GM20431 (cell line): Measurements from ENCODE around the gene AMPD3.

ENCODE experiments used
- in situ Hi-C: fragments of 300-500 bp; cut with MseI, MboI; formaldehyde crosslinking; loops from one replicate; pipeline ENCODE4 v1.15.0; 2020; ENCODE audit warnings: low sequenced_read_pairs; ENCODE audit not compliant: unreplicated experiment

Gene AMPD3

GRCh38 chr11:10486161-10486840, 31.2 kb downstream of the AMPD3 start:
- in situ Hi-C loops, result no loop called here

GRCh38 chr11:10487002-10487647, 32.1 kb downstream of the AMPD3 start:
- in situ Hi-C loops, result no loop called here

GRCh38 chr11:10488121-10488933, 33.3 kb downstream of the AMPD3 start:
- in situ Hi-C loops, result no loop called here

- in situ Hi-C loops, result no loop called here
Observed at GRCh38 chr11:10488934-10489691, 34.0 kb downstream of the AMPD3 start.

GRCh38 chr11:10490032-10490397, 35.0 kb downstream of the AMPD3 start:
- in situ Hi-C loops, result no loop called here

GRCh38 chr11:10490398-10491241, 35.6 kb downstream of the AMPD3 start:
- in situ Hi-C loops, result no loop called here

- in situ Hi-C loops, result no loop called here
Observed at GRCh38 chr11:10492084-10492483, 37.0 kb downstream of the AMPD3 start.

GRCh38 chr11:10493041-10493663, 38.1 kb downstream of the AMPD3 start:
- in situ Hi-C loops, result no loop called here

- in situ Hi-C loops, result no loop called here
Observed at GRCh38 chr11:10494636-10495463, 39.8 kb downstream of the AMPD3 start.

- in situ Hi-C loops, result no loop called here
Observed at GRCh38 chr11:10495464-10495786, 40.4 kb downstream of the AMPD3 start.

GRCh38 chr11:10496296-10496936, 41.4 kb downstream of the AMPD3 start:
- in situ Hi-C loops, result no loop called here

- in situ Hi-C loops, result no loop called here
Observed at GRCh38 chr11:10497371-10498021, 42.4 kb downstream of the AMPD3 start.

- in situ Hi-C loops, result no loop called here
Observed at GRCh38 chr11:10498022-10498400, 42.9 kb downstream of the AMPD3 start.

GRCh38 chr11:10498426-10499250, 43.6 kb downstream of the AMPD3 start:
- in situ Hi-C loops, result no loop called here

- in situ Hi-C loops, result no loop called here
Observed at GRCh38 chr11:10499452-10499851, 44.4 kb downstream of the AMPD3 start.

GRCh38 chr11:10499874-10500601, 45.0 kb downstream of the AMPD3 start:
- in situ Hi-C loops, result no loop called here
